ENCODE results near the gene SORCS2.

GRCh38 chr4:7353846-7354610 lies 161.7 kb downstream of the SORCS2 start:
- TF ChIP-seq CTCF (IDR thresholded peaks at IDR 0.05): no peak
- TF ChIP-seq POLR2A (IDR thresholded peaks at IDR 0.05): no peak
- TF ChIP-seq POLR2AphosphoS5 (IDR thresholded peaks at IDR 0.05): no peak
- no peak for TF ChIP-seq EP300 (IDR thresholded peaks at IDR 0.05)
